Stimulated activated CD4-positive, alpha-beta T cell treated with anti-CD3 and anti-CD28 coated beads, TNF-alpha, amount 100 ng/mL, for 4 hours (primary cell): ENCODE data around the gene PPEF2.
"Not testable (repeated sequence)": the region's sequence is repeated elsewhere in the genome, so short reads cannot be mapped to it uniquely, and the experiment has no call there.

Experiments
- DNase-seq, 3 experiments: peaks; one replicate each; pipeline ENCODE4 v3.0.0-alpha.2; 2020; ENCODE audit warnings: low read depth in 3 of 3

Gene PPEF2

GRCh38 chr4:75892508-75892907 is 9.7 kb downstream of the PPEF2 start:
- no peak for DNase-seq

DNA sequence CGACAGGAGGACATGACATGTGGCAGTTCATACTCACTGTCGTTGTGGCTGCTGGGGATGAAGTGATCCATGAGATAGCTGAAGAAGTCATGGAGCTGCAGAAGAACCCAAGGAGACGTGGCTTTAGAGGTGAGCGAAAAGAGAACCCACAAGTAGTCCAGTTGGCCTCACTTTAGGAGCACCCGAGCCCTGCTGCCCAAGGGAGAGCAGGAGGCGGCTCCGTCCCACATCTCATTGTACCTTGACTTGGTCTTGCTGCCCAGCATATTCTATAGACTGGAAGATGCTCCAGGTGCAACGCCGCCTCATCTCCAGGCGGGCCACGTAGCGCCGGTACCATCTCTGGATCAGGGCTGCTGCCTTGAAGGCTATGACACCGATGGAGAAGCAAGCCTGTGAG is 10.6 kb downstream of the PPEF2 start:
- DNase-seq, result no peak

GRCh38 chr4:75889537-75890199 is 12.6 kb downstream of the PPEF2 start:
- no peak for DNase-seq

DNA sequence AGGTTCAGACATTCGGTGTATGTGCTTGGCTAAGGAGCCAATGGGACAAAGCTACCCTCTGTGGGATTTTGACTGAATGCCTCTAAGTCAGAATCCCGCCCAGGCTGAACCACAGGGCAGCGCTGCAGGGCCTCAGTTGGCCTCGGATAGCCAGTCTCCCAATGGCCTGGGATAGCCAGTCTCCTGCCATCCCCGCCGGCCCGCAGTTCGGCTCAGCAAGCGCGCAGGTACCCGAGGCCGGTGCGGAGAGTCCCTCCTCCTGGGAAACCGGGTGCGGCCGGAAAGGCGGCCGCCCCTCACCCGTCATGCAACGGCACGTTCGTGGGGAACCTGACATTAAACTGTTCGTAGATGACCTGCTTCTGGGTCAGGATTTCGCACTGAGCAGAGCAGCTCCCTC is 16.1 kb downstream of the PPEF2 start:
- no peak for DNase-seq

- no peak for DNase-seq
Observed at GRCh38 chr4:75881476-75881875, 20.8 kb downstream of the PPEF2 start.

- no peak for DNase-seq
Observed at GRCh38 chr4:75880278-75880677, 22.0 kb downstream of the PPEF2 start.

DNA sequence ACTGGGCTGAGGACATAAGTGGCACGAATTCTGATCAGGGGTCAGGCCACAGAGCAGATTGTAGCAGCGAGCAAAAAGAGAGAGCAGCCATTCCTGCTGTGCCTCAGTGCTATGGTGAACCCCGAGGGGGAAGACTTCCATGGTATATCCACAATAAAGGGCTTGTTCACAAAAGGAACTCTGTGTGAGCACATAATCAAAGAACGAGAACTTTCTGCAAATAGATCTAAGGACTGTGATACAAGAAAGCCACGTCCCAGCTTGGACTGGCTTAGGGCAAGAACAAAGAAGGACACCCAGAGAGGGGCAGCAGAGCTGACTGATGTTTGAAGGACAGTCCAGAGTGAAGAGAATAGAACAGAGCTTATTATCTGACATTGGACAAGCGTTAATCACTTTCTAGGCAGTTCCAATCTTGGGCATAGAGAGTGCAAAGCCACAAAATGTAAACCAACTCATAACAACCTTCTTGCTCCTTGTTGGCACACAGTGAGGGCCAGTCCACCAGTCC is 24.0 kb downstream of the PPEF2 start:
- no peak for DNase-seq

DNA sequence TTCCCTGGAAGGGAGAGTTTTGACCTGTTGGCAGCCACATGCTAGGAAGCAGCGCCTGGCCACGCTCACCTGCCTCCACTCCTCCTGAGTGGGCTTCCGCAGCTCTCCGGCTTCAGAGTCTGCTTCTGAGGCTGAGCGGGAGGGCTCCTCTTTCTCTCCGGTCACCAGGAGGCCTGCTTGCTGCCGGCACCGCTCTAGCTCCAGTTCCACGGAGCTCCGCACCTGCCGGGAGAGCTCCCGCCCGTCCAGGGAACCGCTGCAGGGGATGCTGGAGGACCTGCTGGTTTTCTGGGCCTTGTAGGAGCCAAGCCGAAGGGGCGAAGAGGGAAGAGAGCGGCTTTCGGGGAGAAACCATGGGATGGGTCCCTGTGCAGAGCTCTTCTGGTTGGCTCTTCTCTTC is 26.0 kb downstream of the PPEF2 start:
- no peak for DNase-seq

- no peak for DNase-seq
Observed at GRCh38 chr4:75869100-75869499, 33.2 kb downstream of the PPEF2 start.

DNA sequence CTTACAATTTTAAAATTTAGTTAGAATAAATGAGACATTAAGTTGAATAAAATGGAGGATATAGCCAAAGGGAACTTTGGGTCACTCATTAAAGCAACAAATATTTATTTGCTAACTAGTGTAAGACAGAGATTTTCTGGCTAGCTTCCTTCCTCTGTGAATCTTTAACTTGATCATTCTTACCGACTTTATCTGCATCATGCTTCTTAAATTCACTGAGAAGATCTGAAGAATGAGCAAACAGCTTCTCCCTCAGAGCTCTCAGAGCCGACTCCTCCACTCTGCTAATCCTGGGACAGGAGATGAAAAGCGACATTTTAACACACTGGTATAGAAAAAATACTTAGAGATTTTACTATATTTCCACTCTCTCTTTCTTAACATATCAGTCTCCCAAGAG is 35.1 kb downstream of the PPEF2 start:
- DNase-seq, result no peak

DNA sequence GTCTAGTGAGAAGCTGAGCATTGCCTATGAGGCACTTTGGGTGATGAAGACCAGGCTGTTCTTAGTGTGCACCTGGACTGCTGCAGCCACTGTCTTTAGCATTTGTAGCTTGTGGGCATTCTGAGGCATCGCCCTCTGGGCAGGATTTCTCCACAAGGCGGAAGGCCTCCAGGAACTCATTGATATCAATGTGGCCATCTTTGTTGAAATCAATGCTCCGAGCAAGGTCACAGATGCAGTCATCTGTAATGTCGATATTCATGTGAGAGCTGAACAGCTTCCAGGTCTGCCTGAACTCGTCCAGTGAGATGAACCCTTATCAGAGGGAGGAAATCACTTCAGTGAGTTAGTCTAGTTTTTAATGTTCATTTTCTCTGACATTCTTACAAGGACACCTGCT is 41.6 kb downstream of the PPEF2 start:
- DNase-seq, result no peak

GRCh38 chr4:75858721-75859120 is 43.5 kb downstream of the PPEF2 start:
- DNase-seq, result no peak

DNA sequence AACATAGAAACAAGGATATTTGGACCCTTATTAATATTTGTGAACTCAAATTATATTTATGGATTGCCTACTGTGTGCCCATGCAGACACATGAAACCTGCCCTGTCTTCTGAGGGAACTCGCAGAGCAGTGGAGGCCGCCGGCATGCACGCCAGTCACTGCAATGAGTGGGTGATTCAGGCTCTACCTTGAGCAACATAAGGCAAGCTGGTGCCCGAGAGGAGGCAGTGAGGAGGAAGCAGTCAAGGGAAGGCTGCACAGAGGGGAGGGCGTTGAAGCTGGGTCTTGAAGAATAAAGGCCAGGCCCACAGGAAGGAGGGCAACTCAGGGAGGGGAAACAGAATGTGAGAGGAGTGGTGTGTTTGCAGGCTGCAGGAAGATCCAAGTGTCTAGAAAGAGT is 52.8 kb downstream of the PPEF2 start:
- DNase-seq, result no peak

GRCh38 chr4:75848891-75849290 is 53.4 kb downstream of the PPEF2 start:
- no peak for DNase-seq

GRCh38 chr4:75848171-75848760 is 54.0 kb downstream of the PPEF2 start:
- DNase-seq, result not testable (repeated sequence)

- no peak for DNase-seq
Observed at GRCh38 chr4:75845992-75846391, 56.3 kb downstream of the PPEF2 start.

DNA sequence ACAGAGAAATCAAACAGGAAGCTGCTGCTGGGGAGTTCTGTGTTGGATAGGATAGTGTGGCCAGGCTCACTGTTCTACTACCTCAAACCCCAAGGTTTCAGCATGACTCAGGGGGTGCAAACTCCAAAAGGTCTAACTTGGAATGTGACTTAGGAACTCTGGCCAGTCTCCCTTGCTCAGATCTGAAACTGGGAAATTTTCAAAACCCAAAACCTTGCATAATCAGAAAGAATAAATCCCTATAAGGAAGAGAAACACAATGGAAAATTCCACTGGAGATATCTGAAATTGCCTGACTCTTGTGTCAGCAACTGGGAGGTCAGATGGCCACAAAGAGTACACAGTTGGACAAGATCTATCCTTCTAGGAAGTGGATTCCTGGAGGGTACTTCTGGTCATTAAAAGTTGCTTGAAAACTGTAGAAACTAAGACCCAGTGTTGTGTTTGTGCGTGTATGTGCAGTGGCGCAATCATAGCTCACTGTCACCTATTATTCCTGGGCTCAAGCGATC is 58.0 kb downstream of the PPEF2 start:
- DNase-seq, result no peak

DNA sequence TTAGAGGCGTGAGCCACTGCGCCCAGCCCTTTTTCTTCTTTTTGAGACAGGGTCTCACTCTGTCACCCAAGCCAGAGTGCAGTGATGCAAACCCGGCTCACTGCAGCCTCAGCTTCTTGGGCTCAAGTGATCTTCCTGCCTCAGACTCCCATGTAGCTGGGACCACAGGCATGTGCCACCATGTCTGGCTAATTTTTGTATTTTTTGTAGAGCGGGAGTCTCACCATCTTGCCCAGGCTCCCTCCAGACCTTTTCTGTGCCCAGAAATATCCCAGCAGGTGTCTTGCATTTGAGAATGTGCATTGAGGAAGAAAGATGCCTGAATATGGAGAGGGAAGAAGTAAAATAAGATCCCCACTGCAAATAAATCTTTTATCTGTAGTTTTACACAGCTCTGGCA is 58.7 kb downstream of the PPEF2 start:
- DNase-seq, result no peak

DNA sequence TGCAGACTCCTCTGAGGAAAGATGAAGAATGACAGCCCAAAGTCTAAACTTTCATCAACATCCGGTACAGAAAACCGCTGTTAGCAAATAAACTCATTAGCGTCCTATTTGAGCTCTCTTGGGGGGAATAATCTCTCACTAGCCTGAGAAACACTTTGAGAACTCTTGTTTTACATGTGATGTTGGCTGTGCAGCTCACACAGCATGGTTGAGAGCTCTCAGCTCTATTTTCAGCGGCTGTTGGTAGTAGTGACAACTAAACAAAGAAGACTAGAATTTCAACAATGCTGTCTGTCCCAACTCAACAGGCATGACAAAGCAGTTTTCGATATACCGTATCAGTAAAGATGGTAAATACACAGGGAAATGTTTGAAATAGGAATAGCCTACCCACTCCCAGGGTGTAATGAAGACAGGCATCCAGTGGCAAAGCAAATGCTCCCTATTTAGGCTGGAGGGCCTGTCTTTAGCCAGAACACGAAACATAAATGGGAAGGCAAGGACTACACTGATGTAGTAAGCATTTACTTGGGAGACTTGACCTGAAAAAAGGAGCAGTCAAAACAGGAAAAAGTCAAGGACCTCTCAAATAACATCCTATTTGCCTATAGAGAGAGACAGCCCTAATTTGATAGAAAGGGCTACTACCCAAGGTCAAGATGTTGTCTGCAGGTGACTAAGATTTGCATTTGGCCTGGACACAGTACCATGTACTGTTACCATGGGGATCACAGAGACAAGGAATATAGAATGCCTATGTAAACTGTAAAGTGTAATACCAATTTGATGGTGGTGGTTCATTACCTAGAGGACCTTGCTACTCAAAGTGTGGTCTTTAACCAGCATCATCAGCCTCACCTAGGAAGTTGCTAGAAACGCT is 60.4 kb downstream of the PPEF2 start:
- no peak for DNase-seq

- DNase-seq, result no peak
Observed at GRCh38 chr4:75834772-75835154, 67.5 kb downstream of the PPEF2 start.

- no peak for DNase-seq
Observed at GRCh38 chr4:75834095-75834771, 68.0 kb downstream of the PPEF2 start.

- DNase-seq, result no peak
Observed at GRCh38 chr4:75831856-75832405, 70.3 kb downstream of the PPEF2 start.
